GM21619 (cell line): ENCODE results near the gene ZG16.
"Not testable (repeated sequence)": the region's sequence is repeated elsewhere in the genome, so short reads cannot be mapped to it uniquely, and the experiment has no call there.

Experiments used
- ATAC-seq: cut with Tn5 transposase; IDR thresholded peaks from one replicate; pipeline ENCODE4 v1.9.1; 2021; ENCODE audit not compliant: unreplicated experiment

The ZG16 gene

DNA sequence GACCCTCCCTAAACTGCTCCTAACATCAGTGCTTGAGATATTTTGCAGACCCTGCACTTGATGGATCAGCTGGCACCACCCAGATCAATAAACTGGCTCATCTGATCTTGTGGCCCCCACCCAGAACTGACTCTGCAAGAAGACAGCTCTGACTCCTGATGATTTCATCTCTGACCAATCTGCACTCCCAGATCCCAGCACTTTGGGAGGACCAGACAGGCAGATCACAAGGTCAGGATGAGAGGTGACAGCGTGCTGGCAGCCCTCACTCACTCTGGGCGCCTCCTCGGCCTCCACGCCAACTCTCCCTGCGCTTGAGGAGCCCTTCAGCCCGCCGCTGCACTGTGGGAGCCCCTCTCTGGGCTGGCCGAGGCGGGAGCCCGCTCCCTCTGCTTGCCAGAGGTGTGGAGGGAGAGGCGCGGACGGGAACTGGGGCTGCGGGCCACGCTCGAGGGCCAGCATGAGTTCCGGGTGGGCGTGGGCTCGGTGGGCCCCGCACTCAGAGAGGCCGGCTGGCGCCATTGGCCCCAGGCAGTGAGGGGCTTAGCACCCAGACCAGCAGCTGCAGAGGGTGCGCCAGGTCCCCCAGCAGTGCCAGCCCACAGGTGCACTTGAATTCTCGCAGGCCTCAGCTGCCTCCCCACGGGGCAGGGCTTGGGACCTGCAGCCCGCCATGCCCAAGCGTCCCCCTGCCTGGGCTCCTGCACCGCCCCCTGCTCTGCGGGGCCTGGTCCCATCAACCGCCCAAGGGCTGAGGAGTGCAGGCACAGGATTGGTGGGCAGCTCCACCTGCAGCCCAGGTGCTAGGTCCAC is 29.9 kb upstream of the ZG16 start:
- no peak for ATAC-seq

DNA sequence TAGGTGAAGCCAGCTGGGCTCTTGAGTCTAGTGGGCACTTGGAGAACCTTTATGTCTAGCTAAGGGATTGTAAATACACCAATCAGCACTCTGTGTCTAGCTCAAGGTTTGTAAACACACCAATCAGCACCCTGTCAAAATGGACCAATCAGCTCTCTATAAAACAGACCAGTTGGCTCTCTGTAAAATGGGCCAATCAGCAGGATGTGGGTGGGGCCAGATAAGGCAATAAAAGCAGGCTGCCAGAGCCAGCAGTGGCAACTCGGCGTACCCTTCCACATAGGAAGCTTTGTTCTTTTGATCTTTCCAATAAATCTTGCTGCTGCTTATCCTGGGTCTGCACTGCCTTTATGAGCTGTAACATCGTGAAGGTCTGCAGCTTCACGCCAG is 29.3 kb upstream of the ZG16 start:
- ATAC-seq, result not testable (repeated sequence)

DNA sequence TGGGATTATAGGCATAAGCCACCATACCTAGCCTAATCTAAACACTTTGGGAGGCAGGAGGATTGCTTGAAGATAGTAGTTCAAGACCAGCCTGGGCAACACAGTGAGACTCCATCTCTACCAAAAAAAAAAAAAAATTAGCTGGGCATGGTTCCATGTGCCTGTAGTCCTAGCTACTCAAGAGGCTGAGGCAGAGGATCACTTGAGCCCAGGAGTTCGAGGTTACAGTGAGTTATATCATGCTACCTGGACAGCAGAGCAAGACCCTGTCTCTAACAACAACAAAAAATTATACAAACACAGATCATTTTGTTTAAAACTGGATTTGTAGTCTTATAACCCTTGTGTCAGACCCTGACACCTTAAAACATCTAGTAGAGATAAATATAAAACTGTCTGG is 24.5 kb upstream of the ZG16 start:
- no peak for ATAC-seq

DNA sequence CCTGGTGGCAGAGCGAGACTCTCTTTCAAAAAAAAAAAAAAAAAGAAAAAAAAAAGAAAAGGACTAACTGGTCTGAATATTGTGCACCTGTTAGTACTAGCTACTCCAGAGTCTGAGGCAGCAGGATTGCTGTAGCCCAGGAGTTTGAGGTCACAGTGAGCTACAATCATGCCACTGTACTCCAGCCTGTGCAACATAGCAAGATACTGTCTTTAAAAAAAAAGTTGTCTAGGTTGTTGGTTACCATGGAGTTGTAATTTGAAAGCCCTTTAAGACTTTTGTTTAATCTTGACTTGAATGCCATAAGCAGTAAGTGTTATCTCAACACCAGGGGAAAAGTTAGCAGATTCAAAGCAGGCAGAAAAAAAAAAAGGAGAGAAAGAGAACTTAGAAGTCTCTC is 21.4 kb upstream of the ZG16 start:
- no peak for ATAC-seq

DNA sequence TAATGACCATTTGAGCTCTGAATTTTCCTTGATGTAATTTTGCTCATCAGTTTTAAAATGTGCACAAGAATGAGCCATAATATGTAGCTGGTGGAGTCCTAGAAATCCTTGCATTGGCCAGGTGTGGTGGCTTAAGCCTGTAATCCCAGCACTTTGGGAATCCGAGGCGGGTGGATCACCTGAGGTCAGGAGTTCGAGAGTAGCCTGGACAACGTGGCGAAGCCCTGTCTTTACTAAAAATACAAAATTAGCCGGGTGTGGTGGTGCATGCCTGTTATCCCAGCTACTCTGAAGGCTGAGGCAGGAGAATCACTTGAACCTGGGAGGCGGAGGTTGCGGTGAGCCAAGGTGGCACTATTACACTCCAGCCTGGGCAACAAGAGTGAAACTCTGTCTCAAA is 21.0 kb upstream of the ZG16 start:
- ATAC-seq, result not testable (repeated sequence)

DNA sequence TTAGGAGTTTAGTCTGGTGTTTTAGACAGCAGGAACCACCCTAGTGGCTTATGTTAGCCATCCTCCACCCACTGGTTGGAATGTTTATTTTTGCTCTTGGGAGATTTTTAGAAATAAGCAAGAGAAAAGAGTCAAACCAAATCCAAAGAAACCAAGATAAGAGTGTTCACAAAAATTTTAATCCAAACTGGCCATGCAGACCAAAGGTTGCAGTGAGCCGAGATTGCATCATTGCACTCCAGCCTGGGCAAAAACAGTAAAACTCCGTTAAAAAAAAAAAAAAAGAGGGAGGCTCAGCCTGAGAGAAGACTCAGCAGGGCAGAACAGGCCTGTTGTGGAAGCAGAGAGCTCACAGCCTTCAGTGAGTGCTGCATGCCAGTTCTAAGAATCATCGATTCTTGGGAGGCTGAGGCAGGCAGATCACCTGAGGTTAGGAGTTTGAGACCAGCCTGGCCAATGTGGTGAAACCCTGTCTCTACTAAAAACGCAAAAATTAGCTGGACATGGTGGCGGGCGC is 20.0 kb upstream of the ZG16 start:
- no peak for ATAC-seq

DNA sequence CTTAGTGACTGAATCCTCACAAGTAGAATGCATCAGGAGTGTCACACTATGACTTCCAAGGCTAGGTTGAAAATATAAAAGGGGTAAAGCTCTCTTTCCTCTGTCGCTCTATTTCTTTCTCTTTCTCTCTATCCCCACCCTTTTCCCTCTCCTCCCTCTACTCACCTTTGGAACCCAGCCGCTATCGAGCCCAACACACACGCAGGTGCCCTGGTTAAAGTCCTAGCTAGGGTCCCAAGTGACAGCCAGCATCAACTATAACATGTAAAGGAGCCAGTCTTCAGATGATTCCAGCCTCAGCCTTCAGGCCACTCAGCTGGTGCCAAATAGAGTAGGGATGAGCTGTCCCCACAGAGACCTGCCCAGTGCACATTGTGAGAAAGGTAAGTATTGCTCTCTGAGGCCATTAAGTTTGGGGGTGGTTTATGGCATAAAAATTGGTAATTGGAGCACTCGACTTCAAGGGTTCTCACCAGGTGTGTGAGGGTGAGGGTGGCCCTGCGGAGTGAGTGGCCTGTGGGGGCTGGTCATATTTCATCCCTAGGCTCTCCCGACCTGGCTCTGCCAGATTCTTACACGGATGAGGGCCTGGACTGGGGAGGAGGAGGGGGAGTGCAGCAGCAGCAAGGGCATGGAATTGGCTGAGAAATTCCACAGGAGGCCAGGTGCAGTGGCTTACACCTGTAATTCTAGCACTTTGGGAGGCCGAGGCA is 17.3 kb upstream of the ZG16 start:
- ATAC-seq, result no peak

DNA sequence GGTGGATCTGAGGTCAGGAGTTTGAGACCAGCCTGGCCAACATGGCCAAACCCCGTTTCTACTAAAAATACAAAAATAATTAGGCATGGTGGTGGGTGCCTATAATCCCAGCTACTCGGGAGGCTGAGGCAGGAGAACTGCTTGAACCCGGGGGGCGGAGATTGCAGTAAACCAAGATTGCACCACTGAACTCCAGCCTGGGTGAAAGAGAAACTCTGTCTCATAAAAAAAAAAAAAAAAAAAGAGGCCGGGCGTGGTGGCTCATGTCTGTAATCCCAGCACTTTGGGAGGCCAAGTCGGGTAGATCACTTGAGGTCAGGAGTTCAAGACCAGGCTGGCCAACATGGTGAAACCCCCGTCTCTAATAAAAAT is 16.8 kb upstream of the ZG16 start:
- ATAC-seq, result not testable (repeated sequence)

DNA sequence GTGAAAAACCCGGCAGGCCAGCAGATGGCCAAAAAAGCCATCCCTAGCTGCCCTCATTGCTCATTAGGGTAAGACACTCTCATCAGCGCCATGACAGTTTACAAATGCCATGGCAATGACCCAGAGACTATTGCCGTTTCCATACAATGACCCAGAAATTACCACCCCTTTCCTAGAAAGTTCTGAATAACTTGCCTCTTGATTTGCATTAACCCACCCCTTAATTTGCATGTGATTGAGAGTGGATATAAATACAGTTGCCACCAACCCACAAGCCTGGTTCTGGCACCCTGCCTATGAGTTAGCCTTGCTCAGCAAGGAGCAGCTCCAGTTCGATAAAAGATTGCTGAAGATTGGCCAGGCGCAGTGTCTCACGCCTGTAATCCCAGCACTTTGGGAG is 16.2 kb upstream of the ZG16 start:
- ATAC-seq, result no peak

DNA sequence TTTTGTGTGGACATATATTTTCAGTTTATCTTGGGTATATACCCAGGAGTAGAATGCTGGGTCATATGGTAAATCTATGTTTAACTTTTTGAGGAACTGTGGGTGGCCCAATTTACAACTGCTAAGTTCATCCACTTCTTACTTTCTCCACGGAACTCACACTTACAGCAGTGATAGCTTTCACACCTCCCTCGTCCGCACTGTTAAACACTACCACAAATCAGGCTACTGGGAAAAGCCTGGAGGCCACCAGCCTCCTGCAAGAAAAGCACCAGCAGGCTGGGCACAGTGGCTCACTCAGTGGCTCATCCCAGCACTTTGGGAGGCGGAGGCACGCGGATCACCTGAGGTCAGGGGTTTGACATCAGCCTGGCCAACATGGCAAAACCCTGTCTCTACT is 14.7 kb upstream of the ZG16 start:
- no peak for ATAC-seq

DNA sequence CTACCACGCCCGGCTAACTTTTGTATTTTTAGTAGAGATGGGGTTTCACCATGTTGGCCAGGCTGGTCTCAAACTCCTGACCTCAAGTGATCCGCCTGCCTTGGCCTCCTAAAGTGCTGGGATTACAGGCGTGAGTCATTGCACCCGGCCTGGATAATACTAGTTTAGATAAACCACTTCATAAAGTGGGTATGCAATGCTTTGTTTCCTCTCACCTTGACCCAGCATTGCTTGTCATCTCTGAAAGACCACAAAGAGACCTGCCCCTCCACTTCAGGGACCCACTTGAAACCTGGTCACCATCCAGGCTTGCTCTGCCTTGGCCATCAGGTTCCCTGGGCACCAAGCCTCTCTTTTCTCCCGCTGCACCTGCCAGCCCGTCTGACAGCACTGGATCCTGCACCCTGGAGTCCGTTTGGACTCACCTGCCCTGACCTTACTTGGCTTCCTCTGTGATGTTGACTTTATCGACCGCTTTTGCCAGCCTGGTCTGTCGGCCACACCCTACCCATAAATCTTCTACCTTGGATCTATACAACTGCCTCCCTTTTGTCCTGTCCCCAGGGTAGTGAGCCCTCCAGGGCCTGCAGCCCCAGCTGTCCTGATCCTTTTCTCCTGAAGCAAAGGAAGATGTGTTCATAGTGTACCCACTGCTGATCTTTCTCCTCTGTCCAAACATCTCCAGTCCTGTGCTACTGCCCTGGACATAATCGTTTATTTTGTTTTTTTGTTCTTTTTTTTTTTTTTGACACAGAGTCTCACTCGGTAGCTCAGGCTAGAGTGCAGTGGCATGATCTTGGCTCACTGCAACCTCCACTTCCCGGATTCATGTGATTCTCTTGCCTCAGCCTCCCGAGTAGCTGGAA is 12.7 kb upstream of the ZG16 start:
- no peak for ATAC-seq

DNA sequence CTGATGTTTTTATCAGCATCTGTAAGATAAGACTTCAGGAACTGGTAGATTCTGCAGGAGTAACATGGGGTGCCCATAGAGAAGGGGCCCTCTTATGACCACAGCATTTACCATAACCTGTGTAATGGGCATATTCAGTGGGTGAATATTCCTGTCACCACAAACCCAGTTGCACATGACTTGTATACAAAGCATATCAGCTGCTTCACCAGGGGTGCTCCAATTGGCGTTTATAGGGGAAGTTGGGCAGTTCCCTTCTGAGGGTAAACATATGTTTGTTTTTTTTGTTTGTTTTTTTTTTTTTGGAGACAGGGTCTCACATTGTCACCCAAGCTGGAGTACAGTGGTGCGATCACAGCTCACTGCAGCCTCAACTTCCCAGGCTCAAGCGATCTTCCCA is 11.5 kb upstream of the ZG16 start:
- ATAC-seq, result no peak

DNA sequence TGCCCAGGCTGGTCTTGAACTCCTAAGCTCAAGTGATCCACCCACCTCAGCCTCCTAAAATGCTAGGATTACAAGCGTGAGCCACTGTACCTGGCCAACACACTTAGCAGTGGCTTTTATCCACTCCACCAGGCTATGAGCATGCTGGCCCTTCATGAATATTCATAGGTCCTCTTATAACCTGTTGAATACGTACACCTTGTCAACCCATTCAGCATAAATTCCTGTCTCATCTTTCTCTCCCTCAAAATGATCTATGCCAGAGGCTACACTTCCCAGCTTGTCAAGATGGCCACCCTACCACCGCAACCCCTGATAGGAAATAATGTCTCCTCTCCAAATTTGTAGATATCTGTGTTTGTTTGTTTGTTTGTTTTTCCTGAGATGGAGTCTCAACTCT is 11.0 kb upstream of the ZG16 start:
- ATAC-seq, result no peak

DNA sequence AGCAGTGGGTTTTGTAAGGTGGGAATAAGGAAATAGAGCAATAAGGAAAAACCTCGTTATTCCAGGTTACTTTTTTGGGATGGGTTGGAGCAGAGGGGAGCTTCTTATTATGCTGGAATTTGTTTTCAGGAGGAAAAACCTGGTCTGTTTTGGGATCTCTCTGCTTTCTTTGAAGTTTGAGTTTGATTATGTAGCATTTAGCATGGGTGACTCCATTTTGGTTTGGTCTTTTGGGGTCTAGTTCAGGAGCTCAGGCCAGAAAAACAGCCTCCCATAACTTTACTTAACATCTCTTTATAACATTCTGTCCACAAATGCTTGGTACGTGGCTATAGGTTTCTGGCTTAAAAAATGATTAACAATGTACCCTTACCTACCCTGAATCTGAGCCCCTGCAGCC is 8.5 kb upstream of the ZG16 start:
- no peak for ATAC-seq

DNA sequence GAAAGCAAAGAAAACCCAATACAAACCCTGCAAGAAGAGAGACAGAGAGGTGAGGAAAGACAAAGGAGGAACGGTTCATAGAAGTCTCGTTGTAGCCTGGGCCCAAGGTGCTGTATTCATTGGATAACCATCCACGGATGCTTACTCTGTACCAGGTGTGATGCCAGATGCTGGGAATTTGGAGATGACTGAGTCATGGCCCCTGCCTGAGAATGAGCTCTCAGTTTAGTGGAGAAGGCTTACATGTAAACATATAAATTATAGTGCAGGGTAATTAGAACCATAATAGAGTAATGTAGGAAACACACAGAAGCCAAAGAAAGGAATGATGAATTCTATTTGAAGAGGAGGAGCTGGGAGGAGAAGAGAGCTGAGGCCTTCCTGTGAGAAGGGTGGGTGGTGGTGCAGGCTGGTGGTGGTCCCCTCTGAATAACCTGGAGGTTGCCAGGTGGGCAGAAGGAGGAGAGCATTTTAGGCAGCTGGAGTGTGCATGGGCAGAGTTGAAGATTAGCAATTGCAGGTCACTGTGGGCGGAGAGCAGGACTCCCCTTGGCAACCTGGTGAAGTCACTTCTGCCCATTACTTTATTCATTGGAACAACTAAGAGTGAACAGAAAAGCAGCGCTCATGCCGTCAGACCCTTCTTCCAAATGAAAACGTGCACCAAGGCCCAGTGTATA is 7.7 kb upstream of the ZG16 start:
- no peak for ATAC-seq

DNA sequence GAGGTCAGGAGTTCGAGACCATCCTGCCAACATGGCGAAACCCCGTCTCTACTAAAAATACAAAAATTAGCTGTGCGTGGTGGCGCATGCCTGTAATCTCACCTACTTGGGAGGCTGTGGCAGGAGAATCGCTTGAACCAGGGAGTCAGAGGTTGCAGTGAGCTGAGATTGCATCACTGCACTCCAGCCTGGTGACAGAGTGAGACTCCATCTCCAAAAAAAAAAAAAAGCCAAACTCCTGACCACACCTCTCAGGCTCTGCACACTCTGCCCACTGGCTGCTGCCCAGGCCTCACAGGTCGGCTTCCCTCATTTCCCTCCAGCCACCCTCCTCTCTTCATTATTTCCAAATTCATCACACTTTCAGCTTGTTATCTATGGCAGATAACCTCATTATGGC is 5.7 kb upstream of the ZG16 start:
- ATAC-seq, result not testable (repeated sequence)

DNA sequence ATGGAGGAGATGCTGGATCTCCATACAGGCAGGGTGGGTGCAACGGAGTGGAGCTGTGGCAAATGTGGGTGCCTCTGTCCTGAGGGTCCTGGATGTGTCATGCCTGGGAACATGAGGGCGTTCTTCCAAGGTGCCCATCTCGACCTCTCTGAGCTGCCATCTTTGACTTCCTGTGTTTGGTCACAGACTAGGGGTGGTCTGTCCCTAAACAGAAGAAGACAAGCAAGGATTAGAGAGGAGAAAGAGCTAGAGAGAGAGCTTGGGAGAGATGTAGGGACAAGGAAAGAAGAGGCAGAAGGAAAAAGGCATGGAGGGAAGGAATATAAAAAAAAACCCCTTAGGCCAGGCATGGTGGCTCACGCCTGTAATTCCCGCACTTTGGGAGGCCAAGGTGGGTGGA is 3.3 kb upstream of the ZG16 start:
- ATAC-seq, result no peak

DNA sequence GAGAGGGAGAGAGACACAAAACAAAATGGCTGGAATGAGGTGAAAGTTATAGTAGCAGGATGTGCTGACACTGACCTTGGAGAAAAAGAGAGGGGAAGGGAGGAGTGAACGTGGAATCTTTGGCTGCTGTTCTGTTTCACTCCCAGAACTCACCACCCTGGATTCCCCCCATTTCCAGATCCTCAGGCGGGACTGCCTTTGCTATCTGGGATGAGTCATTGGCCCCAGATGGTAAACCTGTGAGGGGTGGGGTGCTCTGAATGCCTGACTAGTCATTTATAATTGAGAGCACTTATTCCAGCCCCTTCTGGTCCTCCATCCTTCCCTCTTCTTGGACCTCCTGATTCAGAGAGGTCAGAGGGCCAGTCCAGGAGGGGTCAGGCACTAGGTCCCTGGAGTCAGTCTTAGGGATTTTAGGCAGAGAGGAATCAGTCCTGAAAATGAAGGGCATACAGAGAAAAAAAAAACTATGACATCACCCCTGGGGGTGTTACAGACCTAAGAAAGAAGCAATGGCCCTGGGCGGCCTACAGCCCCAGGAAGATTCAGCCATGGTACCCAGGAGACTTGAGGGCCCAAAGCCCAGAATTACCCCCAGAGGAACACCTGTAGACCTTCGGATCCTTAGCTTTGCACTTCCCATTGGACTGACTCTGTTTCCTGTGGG is 2.2 kb upstream of the ZG16 start:
- ATAC-seq, result no peak

DNA sequence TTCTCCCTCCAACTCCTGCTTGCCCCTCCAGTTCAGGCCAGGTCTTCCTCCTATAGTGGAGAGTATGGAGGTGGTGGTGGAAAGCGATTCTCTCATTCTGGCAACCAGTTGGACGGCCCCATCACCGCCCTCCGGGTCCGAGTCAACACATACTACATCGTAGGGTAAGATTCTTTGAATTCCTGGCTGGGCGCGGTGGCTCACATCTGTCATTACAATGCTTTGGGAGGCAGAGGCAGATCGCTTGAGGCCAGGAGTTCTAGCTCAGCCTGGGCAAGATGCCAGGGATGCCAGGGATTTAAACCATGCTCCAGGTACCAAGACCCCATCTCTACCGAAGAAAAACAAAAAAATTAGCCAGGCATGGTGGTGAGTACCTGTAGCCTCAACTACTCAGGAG is 1.4 kb downstream of the ZG16 start:
- ATAC-seq, result no peak
